GM21390 (cell line): ENCODE results near the gene VMAC.
"Not testable (repeated sequence)": the region's sequence is repeated elsewhere in the genome, so short reads cannot be mapped to it uniquely, and the experiment has no call there.

ENCODE experiments used
- ATAC-seq: cut with Tn5 transposase; IDR thresholded peaks from one replicate; pipeline ENCODE4 v1.9.1; 2021; ENCODE audit not compliant: unreplicated experiment

VMAC gene

GRCh38 chr19:5883157-5883873, 21.4 kb upstream of the VMAC start:
- ATAC-seq = not testable (repeated sequence)

- ATAC-seq = not testable (repeated sequence)
Measured at GRCh38 chr19:5884065-5884811, 20.4 kb upstream of the VMAC start.

DNA sequence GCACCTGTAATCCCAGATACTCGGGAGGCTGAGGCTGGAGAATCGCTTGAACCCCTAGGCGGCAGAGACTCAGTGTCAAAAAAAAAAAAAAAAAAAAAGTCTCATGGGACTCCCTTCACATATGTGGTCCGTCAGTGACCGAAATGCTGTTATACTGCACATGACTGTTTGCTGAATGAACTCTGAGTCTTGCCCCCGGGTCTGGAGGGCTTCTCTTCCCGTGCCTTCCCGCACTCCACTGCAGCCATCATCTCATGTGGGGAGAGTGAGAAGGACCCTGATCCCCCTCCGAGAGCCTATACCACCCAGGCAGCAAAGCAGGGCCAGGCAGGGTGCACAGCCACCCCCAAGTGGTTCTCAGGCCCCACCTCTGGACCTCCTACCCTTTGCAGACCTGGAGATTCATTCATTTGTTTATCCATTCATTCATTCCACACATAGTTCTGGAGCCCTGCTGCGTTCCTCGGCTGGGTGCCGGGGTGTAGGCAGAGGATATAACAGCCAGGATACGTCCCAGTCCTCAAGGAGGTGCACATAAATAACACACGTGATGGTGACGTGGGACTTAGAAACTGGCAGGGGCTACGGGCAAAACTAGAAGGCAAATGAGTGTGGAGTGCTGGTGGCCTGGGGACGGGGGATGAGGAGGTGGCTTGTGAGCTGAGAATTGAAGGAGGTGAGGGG, 15.2 kb upstream of the VMAC start:
- ATAC-seq = no peak

GRCh38 chr19:5890099-5890498, 14.6 kb upstream of the VMAC start:
- no peak for ATAC-seq

- ATAC-seq = no peak
Measured at GRCh38 chr19:5891572-5891937, 13.1 kb upstream of the VMAC start.

DNA sequence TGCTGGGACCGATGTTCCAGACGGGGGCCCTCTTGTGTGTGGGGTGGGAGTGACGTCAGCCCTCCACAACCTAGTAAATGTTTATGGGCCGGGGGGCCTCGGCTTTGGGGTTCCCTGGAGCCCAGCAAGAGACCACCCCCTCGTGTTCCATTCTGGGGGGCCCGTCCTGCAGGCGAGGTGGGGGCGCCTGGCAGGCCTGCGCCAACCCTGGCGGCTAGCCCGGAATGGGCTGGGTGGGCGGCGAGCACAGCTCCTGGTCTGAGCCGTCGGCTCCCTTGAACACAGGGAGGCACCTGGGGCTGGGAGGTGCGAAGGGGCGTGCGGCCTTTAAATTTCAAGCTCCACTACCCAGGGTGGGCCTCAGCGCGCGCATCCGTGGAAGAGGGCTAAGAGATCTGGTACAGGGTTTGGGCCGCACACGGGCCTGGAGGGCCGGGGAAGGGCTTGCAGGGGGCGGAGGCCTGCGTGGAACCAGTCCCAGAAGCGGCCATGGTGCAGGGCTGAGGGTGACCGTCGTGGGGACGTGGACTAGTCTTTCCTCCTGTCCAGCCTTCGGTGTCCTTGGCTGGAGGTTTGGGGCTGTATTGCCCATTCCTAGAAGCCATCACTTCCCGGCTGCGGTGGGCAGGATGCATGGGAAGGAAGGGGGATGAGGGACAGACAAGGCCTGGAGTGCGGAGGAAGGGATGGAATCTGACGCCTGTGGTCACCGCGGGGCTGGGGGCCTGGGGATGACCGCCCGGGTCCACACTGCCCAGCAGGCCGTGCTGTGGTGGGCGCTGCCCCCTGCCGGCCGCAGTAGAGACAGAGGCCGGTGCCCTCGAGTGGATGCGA, 12.5 kb upstream of the VMAC start:
- no peak for ATAC-seq

DNA sequence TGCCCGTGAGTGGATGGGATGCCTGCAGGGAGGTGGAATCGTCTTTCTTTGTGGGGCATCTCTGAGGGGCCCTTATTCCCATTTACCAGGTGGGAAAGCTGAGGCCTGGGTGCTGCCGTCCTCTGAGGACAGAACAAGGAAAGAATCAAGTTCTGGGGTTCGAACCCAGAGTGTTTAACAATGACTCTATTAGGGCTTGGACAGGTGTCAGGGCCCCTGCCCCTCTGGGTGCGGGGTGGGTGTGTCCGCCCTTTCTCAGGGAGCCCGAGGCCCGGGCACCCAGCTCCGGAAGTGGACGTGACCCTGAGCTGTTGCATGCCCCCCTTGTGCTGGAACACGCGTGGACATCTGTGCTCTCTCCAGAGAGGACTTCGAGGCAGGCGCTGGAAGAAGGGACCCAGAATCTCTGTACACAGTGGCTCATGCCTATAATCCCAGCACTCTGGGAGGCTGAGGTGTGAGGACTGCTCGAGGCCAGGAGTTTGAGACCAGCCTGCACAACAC, 11.8 kb upstream of the VMAC start:
- ATAC-seq = no peak

GRCh38 chr19:5893296-5893903, 11.3 kb upstream of the VMAC start:
- ATAC-seq = no peak

DNA sequence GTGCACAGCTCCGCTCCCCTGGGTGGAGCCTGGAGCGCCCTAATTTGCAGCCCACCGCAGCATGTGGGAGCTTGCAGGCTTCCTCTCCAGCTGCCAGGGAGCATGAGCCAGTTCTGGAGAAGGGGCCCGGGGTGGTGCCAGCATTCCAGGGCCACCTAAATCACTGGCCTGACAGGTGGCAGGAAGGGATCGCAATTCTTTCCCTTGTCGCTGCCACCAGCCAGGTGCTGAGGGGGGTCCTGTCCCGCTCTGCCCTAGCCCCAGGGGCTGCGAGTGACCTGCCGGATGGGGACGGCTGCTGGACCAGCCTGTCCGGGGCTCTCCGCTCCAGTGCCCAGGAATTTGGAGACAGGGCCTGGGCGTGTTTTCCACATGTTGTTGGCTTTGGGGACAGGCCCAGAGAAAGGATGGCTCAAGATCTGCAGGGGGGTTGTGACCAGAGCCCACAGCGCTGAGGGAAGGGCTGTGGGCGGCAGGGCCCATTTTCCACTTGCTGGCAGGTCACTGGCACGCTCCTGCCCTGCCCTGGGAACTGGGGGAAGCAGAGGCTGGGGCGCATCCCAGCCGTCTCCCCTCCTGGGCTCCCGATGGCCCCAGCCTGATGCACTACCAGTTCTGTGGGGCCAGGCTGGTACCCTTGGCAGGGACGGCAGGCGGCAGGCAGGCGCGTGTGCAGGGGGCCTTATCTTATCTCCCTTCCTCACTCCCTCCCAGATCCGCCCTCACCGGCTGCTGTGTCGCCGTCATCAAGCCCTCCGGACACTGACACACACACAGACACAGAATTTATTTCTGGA, 10.6 kb upstream of the VMAC start:
- no peak for ATAC-seq

GRCh38 chr19:5894704-5895349, 9.8 kb upstream of the VMAC start:
- ATAC-seq = no peak

GRCh38 chr19:5895409-5895808, 9.3 kb upstream of the VMAC start:
- no peak for ATAC-seq

GRCh38 chr19:5895890-5896289, 8.8 kb upstream of the VMAC start:
- no peak for ATAC-seq

DNA sequence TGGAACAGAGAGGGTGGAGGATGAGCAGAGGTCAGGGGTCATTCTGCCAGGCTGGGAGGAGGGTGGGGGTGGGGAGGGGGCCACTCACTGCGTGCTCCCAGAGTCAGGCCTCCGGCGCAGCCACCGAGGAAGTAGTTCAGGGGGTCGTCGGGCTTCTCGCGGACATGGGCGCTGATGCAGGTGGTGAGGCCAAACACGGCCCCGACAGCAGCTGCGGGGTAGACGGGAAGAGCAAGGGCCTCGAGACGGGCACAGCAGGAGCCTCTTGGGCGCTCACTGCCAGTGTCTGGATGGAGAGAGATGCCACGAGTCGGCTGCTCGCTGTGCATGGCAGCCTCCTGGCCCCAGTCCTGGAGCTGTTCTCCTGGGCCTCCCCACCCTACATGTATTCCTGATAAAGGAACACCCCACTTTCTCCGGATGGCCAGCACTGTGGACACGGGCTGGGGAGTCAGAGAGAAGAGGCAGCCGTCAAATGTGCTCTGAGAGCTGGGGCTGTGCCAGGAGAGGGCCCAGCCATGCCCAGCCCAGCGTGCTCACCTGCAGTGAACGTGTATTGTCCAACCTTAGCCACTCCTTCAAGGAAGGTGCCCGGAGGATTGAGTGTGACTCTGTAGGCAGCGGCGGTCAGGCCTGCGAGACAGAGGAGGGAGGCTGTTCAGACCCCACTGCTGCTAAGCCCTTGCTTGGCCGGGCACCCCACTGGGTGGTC, 8.2 kb upstream of the VMAC start:
- ATAC-seq = no peak

DNA sequence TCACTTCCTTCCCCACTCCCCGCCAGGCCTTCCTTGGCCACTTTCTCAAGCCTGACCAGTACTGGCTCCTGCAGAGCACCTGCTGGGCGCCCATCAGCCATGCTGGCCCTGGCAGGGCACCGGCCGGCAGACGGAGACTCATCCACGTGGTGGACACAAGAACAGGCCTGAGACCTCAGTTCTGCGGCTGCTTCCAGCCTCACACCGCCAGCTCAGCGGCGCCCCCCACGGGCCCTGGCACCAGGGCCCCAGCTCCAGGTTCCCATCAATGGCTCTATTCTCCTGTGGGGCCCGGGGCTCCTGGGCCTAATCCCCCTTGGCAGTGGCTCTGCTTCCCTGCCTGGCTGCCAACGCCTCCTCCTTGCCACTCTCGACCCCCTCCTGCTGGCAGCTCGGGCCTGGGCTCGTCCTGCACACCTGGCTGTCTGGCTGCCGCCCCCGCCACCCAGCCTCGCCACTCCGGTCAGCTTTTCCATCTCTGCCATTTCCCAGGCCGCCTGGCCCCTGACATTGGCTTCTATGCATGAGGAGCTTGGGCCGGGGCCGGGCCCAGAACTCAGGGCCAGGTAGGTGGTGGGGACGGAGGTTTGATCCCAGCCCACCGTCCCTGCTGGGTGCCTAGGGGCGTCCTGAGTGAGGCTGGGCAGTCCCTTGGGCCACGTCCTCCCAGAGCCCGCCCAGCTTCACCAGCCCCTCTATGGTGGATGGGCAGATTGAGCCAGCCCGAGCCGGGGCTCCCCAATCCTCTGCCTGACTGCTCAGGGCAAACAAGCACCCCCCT, 7.3 kb upstream of the VMAC start:
- ATAC-seq = no peak

DNA sequence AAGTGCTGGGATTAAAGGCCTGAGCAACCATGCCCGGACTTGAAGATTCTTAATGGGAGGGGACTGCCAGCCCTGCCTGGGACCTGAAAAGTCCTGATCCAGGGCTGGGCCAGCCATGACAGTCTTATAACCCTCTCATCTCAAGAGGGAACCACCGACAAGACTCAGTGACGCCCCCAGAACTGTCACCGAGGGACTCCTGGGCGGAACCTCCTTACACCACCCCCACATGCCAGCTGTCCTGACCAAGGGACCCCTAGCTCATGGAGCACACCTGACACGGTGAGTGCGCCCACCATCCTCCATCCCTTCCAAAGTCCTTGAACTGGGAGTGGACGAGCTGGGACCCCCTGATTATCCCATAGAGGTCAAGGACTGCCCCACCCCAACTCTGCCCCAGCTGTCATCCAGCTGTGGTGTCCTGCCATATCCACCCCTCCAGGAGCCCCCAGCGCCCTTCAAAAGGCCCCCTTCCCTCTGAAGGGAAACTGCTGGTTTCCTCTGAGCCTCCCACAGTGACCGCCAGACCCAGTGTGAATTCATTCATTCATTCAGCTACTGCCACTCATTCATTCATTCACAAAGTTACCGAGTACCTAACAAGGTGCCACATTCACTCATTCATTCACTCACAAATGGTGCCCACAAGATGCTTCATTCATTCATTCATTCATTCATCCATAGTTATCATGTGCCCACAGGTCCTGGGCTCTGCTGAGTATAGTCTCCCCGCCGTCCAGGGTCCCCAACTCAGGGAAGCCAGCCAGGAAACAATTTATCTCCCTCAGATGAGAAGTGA, 4.7 kb upstream of the VMAC start:
- ATAC-seq = no peak

DNA sequence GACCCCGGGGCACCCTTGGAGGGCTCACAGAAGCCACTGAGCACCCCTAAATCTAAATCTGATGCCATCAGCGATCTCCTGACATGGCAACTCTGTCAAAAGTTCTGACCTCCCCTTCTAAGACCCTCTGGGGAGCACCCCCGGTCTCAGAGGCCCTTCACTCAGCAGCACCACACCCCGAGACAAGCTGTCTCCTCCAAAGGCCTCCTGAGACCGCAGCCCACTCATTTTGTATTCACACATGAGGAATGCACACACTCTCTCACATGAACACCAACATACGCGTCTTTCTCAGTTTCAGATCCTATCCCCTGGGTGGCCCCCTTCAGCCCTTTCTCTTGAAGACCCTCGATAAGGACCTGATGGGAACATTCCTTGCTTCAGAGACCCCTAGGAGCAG, 3.7 kb upstream of the VMAC start:
- no peak for ATAC-seq

DNA sequence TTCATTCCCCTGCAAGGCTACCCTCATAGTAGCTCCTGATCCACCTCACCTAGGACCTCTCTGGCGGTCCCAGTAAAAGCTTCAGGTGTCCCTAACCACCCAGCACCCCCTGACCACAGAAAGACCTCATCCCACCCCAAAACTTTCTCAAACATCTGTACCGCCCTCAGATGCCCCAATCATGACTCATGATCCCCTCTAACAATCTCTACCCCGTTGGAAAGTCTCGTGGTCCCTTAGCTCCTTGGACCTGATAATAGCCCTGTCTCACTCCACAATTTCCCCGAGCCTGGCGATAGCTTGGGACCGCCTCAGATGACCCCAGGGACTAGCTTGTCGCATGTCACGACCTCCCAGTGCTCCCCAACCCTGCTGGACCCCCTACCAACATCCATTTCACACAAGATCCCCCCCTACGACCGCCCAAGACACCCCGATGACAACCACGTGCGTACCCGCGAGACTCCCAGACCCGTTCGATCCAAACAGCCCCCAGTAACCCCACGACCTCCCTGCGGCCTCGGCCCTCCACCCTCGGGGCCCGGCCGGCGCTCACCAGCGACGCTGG, 1.5 kb upstream of the VMAC start:
- ATAC-seq = no peak
